Fibroblast of lung (primary cell): ENCODE data around the gene AMOTL1.

Source experiments
- EZH2 ChIP-seq: IDR thresholded peaks from 2 replicates; pipeline ENCODE4 v1.5.1; 2012; ENCODE audit warnings: low read length, control low read depth, mild to moderate bottlenecking; ENCODE audit errors: missing control alignments
- TF ChIP-seq, protein P1 (sequence below), 2 donors: IDR thresholded peaks in 1 of 2; conservative IDR thresholded peaks in 1 of 2; 1 replicate in 1 of 2; 2 replicates in 1 of 2; pipeline ENCODE4 v1.5.1; 2011 to 2012; ENCODE audit warnings: low read length in 2 of 2, control low read depth in 1 of 2, inconsistent platforms in 1 of 2, low read depth in 1 of 2, mild to moderate bottlenecking in 1 of 2

DNA sequence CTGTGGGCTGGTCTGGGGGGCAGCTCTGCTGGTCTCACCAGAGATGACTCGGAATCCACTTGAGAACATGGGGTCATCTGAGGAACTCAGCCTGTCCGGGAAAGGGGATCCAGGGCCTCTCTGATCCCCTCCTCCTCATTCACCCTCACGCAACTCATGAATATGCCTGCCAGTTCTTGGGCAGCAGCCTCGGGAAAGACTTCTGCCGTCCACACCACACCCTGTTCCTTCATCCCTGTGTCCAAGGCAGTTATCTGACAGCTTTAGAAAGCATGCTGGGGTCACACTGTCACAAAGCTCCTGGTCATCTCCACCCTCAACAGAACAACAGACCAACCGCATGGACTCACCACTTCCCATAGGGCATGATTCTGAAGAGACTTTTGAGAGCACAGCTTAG is 88.3 kb downstream of the AMOTL1 start:
- TF ChIP-seq, protein P1, sequence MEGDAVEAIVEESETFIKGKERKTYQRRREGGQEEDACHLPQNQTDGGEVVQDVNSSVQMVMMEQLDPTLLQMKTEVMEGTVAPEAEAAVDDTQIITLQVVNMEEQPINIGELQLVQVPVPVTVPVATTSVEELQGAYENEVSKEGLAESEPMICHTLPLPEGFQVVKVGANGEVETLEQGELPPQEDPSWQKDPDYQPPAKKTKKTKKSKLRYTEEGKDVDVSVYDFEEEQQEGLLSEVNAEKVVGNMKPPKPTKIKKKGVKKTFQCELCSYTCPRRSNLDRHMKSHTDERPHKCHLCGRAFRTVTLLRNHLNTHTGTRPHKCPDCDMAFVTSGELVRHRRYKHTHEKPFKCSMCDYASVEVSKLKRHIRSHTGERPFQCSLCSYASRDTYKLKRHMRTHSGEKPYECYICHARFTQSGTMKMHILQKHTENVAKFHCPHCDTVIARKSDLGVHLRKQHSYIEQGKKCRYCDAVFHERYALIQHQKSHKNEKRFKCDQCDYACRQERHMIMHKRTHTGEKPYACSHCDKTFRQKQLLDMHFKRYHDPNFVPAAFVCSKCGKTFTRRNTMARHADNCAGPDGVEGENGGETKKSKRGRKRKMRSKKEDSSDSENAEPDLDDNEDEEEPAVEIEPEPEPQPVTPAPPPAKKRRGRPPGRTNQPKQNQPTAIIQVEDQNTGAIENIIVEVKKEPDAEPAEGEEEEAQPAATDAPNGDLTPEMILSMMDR (conservative IDR thresholded peaks at IDR 0.05 in 1 of 2, IDR thresholded peaks at IDR 0.05 in 1 of 2; ENCODE audit: low read depth in 1 of 2, low read length in 2 of 2) = no peak
- TF ChIP-seq EZH2 = no peak
